GM23248 (cell line): ENCODE data around the gene C17orf113. TPM values are rescaled to one million over a fixed set of nuclear protein-coding genes. Genes with fewer than 3 reads are reported as not detected.

Experiments
- DNase-seq: peaks from one replicate; pipeline ENCODE4 v3.0.0-alpha.2; 2015
- H2AFZ ChIP-seq: fragments of 200-600 bp; sonication (generic); 2 replicates; pipeline ENCODE4 v1.6.1; 2016; ENCODE audit warnings: antibody characterized with exemption
- H3F3A ChIP-seq: fragments of 200-600 bp; sonication (generic); 2 replicates; pipeline ENCODE4 v1.6.1; 2016; ENCODE audit warnings: mild to moderate bottlenecking, antibody characterized with exemption, mixed run types; ENCODE audit not compliant: insufficient read depth
- H3K27ac ChIP-seq: fragments of 200-600 bp; sonication (generic); 2 replicates; pipeline ENCODE4 v1.5.1; 2016; ENCODE audit warnings: mild to moderate bottlenecking
- H3K27me3 ChIP-seq: fragments of 200-600 bp; sonication (generic); replicated peaks from 2 replicates; pipeline ENCODE4 v1.6.1; 2016; ENCODE audit warnings: mild to moderate bottlenecking; ENCODE audit not compliant: insufficient read depth
- H3K36me3 ChIP-seq: fragments of 200-600 bp; sonication (generic); 2 replicates; pipeline ENCODE4 v1.6.1; 2016; ENCODE audit warnings: low read depth, mild to moderate bottlenecking
- H3K4me1 ChIP-seq: fragments of 200-600 bp; sonication (generic); 2 replicates; pipeline ENCODE4 v1.6.1; 2016; ENCODE audit warnings: mild to moderate bottlenecking; ENCODE audit not compliant: insufficient read depth
- H3K4me2 ChIP-seq: fragments of 200-600 bp; sonication (generic); one replicate; pipeline ENCODE4 v1.6.1; 2016; ENCODE audit warnings: mild to moderate bottlenecking; ENCODE audit not compliant: unreplicated experiment
- H3K4me3 ChIP-seq: fragments of 200-600 bp; sonication (generic); 2 replicates; pipeline ENCODE4 v1.5.1; 2016; ENCODE audit warnings: mild to moderate bottlenecking
- H3K79me2 ChIP-seq: fragments of 200-600 bp; sonication (generic); 2 replicates; pipeline ENCODE4 v1.6.1; 2016; ENCODE audit warnings: mild to moderate bottlenecking; ENCODE audit not compliant: insufficient read depth
- H3K9ac ChIP-seq: fragments of 200-600 bp; sonication (generic); 2 replicates; pipeline ENCODE4 v1.6.1; 2016; ENCODE audit warnings: mild to moderate bottlenecking
- H3K9me2 ChIP-seq: fragments of 200-600 bp; sonication (generic); 2 replicates; pipeline ENCODE4 v1.6.1; 2016; ENCODE audit warnings: mixed run types, mild to moderate bottlenecking, moderate library complexity; ENCODE audit not compliant: insufficient read depth
- H3K9me3 ChIP-seq: fragments of 200-600 bp; sonication (generic); one replicate; pipeline ENCODE4 v1.6.1; 2017; ENCODE audit warnings: low read depth
- H4K20me1 ChIP-seq: fragments of 200-600 bp; sonication (generic); 2 replicates; pipeline ENCODE4 v1.6.0; 2016; ENCODE audit not compliant: insufficient read depth
- EZH2 ChIP-seq: fragments of 200-600 bp; sonication (generic); IDR thresholded peaks from 2 replicates; pipeline ENCODE4 v1.6.1; 2018; ENCODE audit warnings: antibody characterized with exemption, mild to moderate bottlenecking; ENCODE audit not compliant: insufficient read depth, poor library complexity, severe bottlenecking
- EZH2phosphoT487 ChIP-seq: fragments of 200-600 bp; sonication (generic); IDR thresholded peaks from 2 replicates; pipeline ENCODE4 v1.6.1; 2018; ENCODE audit warnings: antibody characterized with exemption, moderate library complexity, mild to moderate bottlenecking, low read depth; ENCODE audit not compliant: insufficient read depth
- WGBS, 2 experiments: methylation state at CpG; one replicate each; pipeline ENCODE4 v1.1.6; 2015 to 2017; ENCODE audit warnings: low lambda C conversion rate in 2 of 2, low coverage in 1 of 2; ENCODE audit errors: missing lambda C conversion rate in 2 of 2; 5-methylcytosine and 5-hydroxymethylcytosine counted together
- in situ Hi-C: fragments of 300-500 bp; cut with MboI; formaldehyde crosslinking; loops from 2 replicates; pipeline ENCODE4 v1.15.0; 2020
- polyA plus RNA-seq: library from polyadenylated mRNA; unstranded; fragments of >200 nt; fragmentation: Nextera tagmentation; extraction: Ambion mirVana; gene quantifications from 2 replicates; pipeline ENCODE4 v1.2.1, GENCODE V29; 2016
- total RNA-seq: library from RNA; depleted of rRNA; stranded (reverse); fragments of >200 nt; shearing (Covaris generic); gene quantifications from 2 replicates; pipeline ENCODE4 v1.2.3, GENCODE V29; 2014

The C17orf113 gene
- total and polyA plus RNA-seq, 2 experiments from 2014 or later, result not detected

- Histone ChIP-seq H4K20me1 (no peaks in the 10 kb centered on the region), H3K36me3 (no peaks in the 10 kb centered on the region), H3K79me2 (no peaks in the 10 kb centered on the region), H3K4me1 (no peaks in the 10 kb centered on the region), H3F3A (no peaks in the 10 kb centered on the region), H3K9me3 (no peaks in the 10 kb centered on the region), H3K27ac (no peak overlapping the region), H3K27me3 (peaks cover 1% of the 10 kb centered on the region; the same call in 1 of the 2 replicates), H3K4me3 (no peak overlapping the region), H3K9ac (no peak overlapping the region), H3K4me2 (no peak overlapping the region), H3K9me2 (no peaks in the 10 kb centered on the region), H2AFZ (no peak overlapping the region)
- DNase-seq, result no peak
- in situ Hi-C loops, result no loop called here
- WGBS, 2 experiments, result 37 to 57% methylated on average over 3 to 4 of the region's 4 CpGs
- TF ChIP-seq EZH2, result no peak
- no peak for TF ChIP-seq EZH2phosphoT487
These were observed 9.8 kb upstream of the C17orf113 start for GRCh38 chr17:42060231-42060630.

DNA sequence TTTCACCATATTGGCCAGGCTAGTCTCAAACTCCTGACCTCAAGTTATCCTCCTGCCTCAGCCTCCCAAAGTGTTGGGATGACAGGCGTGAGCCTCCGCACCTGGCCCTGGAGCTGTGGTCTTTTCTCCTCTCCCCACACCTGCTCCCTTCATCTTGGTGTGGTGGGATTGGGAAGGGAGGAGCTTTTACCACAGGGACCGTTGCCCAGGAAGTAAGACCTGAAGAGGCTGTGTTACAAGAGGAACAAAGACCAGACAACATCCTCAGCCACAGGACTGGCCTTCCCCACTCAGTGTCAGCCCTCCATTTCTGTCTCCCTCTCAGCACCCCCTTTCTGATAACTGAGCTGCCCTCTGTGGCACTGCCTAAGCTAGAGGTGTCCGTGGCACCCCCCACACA is 9.4 kb upstream of the C17orf113 start:
- Histone ChIP-seq H3K9me3 (no peaks in the 10 kb centered on the region), H3K9me2 (no peaks in the 10 kb centered on the region), H3K4me2 (no peak overlapping the region), H4K20me1 (no peaks in the 10 kb centered on the region), H3K27me3 (peaks cover 5% of the 10 kb centered on the region; the same call in 1 of the 2 replicates), H3K4me1 (no peaks in the 10 kb centered on the region), H3K27ac (no peak overlapping the region), H3K79me2 (no peaks in the 10 kb centered on the region), H3K9ac (no peak overlapping the region), H3K4me3 (no peak overlapping the region), H3F3A (no peaks in the 10 kb centered on the region), H2AFZ (no peak overlapping the region), H3K36me3 (no peaks in the 10 kb centered on the region)
- DNase-seq, result no peak
- in situ Hi-C loops, result no loop called here
- WGBS, 2 experiments, result 36 to 42% methylated on average over 4 of the region's 4 CpGs
- TF ChIP-seq EZH2 (no peak), EZH2phosphoT487 (no peak)

DNA sequence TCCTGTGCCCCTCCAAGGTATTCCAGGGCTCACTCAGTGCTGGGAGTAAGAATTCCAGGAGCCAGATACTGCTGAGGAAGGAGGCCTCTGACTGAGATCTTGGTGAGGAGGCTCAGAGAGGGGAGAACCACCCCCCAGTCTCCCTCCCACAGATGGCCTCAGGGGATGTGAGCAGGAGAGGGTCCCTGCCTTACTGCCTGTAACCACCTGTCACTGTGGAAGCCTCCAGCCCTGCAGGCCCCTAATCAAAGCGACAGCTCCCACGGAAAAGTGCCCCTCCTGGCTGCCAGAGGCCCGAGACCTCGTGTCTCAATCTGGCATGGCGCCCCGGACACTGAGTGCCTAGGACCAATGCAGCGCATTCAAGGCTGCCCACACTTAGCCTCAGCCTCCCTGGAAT is 7.7 kb upstream of the C17orf113 start:
- no peaks in the 10 kb centered on the region for H4K20me1 ChIP-seq
- H2AFZ ChIP-seq, result no peak overlapping the region
- no peaks in the 10 kb centered on the region for H3K9me3 ChIP-seq
- TF ChIP-seq EZH2phosphoT487 (no peak), EZH2 (no peak)
- H3K27ac ChIP-seq, result no peak overlapping the region
- no peaks in the 10 kb centered on the region for H3K4me1 ChIP-seq
- DNase-seq, result no peak
- no peaks in the 10 kb centered on the region for H3F3A ChIP-seq
- 43 to 52% methylated on average over 7 of the region's 7 CpGs for WGBS, 2 experiments
- in situ Hi-C loops, result no loop called here
- no peak overlapping the region for H3K4me3 ChIP-seq
- no peaks in the 10 kb centered on the region for H3K36me3 ChIP-seq
- H3K27me3 ChIP-seq, result peaks cover 14% of the 10 kb centered on the region
- no peaks in the 10 kb centered on the region for H3K9me2 ChIP-seq
- no peak overlapping the region for H3K4me2 ChIP-seq
- H3K9ac ChIP-seq, result no peak overlapping the region
- no peaks in the 10 kb centered on the region for H3K79me2 ChIP-seq

DNA sequence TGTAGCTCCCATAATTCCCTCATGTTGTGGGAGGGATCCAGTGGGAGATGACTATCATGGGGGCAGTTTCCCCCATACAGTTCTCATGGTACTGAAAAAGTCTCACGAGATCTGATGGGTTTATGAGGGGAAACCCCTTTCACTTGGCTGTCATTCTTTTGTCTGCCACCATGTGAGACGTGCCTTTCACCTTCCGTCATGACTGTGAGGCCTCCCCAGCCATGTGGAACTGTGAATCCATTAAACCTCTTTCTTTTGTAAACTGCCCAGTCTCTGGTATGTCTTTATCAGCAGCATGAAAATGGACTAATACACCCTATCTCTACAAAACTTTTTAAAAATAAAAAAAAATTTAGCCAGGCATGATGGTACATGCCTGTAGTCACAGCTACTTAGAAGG is 6.2 kb upstream of the C17orf113 start:
- Histone ChIP-seq H3K27me3 (peaks cover 14% of the 10 kb centered on the region), H3K79me2 (no peaks in the 10 kb centered on the region), H3K4me1 (no peaks in the 10 kb centered on the region), H2AFZ (no peak overlapping the region), H3K36me3 (no peaks in the 10 kb centered on the region), H4K20me1 (no peaks in the 10 kb centered on the region), H3K27ac (no peak overlapping the region), H3K4me2 (no peak overlapping the region), H3K4me3 (no peak overlapping the region), H3K9me2 (no peaks in the 10 kb centered on the region), H3F3A (no peaks in the 10 kb centered on the region), H3K9me3 (no peaks in the 10 kb centered on the region), H3K9ac (no peak overlapping the region)
- DNase-seq, result no peak
- in situ Hi-C loops, result no loop called here
- no peak for TF ChIP-seq EZH2
- no peak for TF ChIP-seq EZH2phosphoT487
- 49 to 55% methylated on average over 3 of the region's 3 CpGs for WGBS, 2 experiments

GRCh38 chr17:42055496-42055895 is 5.1 kb upstream of the C17orf113 start:
- Histone ChIP-seq H3K4me1 (no peaks in the 10 kb centered on the region), H3K4me2 (no peak overlapping the region), H3F3A (no peaks in the 10 kb centered on the region), H3K9ac (no peak overlapping the region), H3K9me2 (no peaks in the 10 kb centered on the region), H3K9me3 (no peaks in the 10 kb centered on the region), H3K4me3 (no peak overlapping the region), H4K20me1 (no peaks in the 10 kb centered on the region), H3K79me2 (no peaks in the 10 kb centered on the region), H3K27ac (no peak overlapping the region), H3K36me3 (no peaks in the 10 kb centered on the region), H2AFZ (no peak overlapping the region), H3K27me3 (peaks cover 22% of the 10 kb centered on the region)
- in situ Hi-C loops, result no loop called here
- DNase-seq, result peak; percentile 64
- no peak for TF ChIP-seq EZH2
- no peak for TF ChIP-seq EZH2phosphoT487
- WGBS, 2 experiments, result 13 to 25% methylated on average over 6 of the region's 6 CpGs
